Esophagus muscularis mucosa (tissue), 4 donors: ENCODE results near the gene CASQ2. TPM values are rescaled to one million over a fixed set of nuclear protein-coding genes. Genes with fewer than 3 reads are reported as not detected.

ENCODE experiments used
- DNase-seq: peaks from one replicate; pipeline ENCODE4 v3.0.0-alpha.2; 2017; ENCODE audit errors: extremely low spot score
- H3K27ac ChIP-seq, 4 donors: fragments of 200-600 bp; sonication (generic); replicated peaks in 1 of 4; 1 replicate in 3 of 4; 2 replicates in 1 of 4; pipeline ENCODE4 v1.5.1; 2016 to 2019; ENCODE audit warnings: mild to moderate bottlenecking in 1 of 4
- H3K27me3 ChIP-seq, 4 donors: fragments of 200-600 bp; sonication (generic); one replicate each; pipeline versions ENCODE4 v1.5.1 to v1.6.0; 2016 to 2019
- H3K36me3 ChIP-seq, 4 donors: fragments of 200-600 bp; sonication (generic); one replicate each; pipeline ENCODE4 v1.5.1; 2016 to 2019
- H3K4me1 ChIP-seq, 4 donors: fragments of 200-600 bp; sonication (generic); one replicate each; pipeline ENCODE4 v1.5.1; 2016 to 2019
- H3K4me3 ChIP-seq, 4 donors: fragments of 200-600 bp; sonication (generic); 1 replicate in 2 of 4; 2 replicates in 2 of 4; pipeline ENCODE4 v1.5.1; 2016 to 2019; ENCODE audit warnings: mild to moderate bottlenecking in 4 of 4, moderate library complexity in 1 of 4
- H3K9me3 ChIP-seq, 4 donors: fragments of 200-600 bp; sonication (generic); 1 replicate in 3 of 4; 2 replicates in 1 of 4; pipeline ENCODE4 v1.5.1; 2016 to 2019
- CTCF ChIP-seq, 3 experiments: fragments of 200-600 bp in 2 of 3; fragments of 450-650 bp in 1 of 3; sonication (generic) in 2 of 3; IDR thresholded peaks; one replicate each; pipeline ENCODE4 v1.5.1; 2017 to 2019; ENCODE audit warnings: antibody characterized with exemption in 3 of 3, mild to moderate bottlenecking in 2 of 3, moderate library complexity in 1 of 3
- EP300 ChIP-seq: sonication (generic); formaldehyde crosslinking; IDR thresholded peaks from one replicate; pipeline ENCODE4 v1.6.1; 2017; ENCODE audit warnings: antibody characterized with exemption
- POLR2A ChIP-seq: fragments of 450-650 bp; IDR thresholded peaks from one replicate; pipeline ENCODE4 v1.6.1; 2017; ENCODE audit warnings: antibody characterized with exemption, moderate library complexity, mild to moderate bottlenecking, low read depth
- POLR2AphosphoS5 ChIP-seq, 2 donors: sonication (generic); formaldehyde crosslinking; IDR thresholded peaks; one replicate each; pipeline ENCODE4 v1.6.1; 2017; ENCODE audit warnings: antibody characterized with exemption in 2 of 2
- WGBS: methylation state at CpG from one replicate; pipeline ENCODE4 v1.1.5; 2018; 5-methylcytosine and 5-hydroxymethylcytosine counted together
- intact Hi-C: fragments of 100-400 bp; cut with DNase I; formaldehyde crosslinking; loops from one replicate; pipeline ENCODE4 v1.15.1; 2023
- total RNA-seq, 4 donors: library from RNA; depleted of rRNA; stranded (reverse); fragments of >200 nt; gene quantifications; one replicate each; pipeline versions ENCODE4 v1.1.0 to v1.2.1, GENCODE V29; 2016

Gene CASQ2
- total RNA-seq, 4 donors from 2014 or later: 95.6 to 138 (median 108) TPM

- 83% methylated on average over 5 of the region's 5 CpGs for WGBS
- intact Hi-C loops: no loop called here
- no peak for TF ChIP-seq EP300
- TF ChIP-seq CTCF (IDR thresholded peaks at IDR 0.05): no peak
- TF ChIP-seq POLR2A: no peak
- TF ChIP-seq POLR2AphosphoS5 (IDR thresholded peaks at IDR 0.05): no peak
- DNase-seq: no peak
- H3K9me3 ChIP-seq: no peaks in the 10 kb centered on the region
- H3K4me1 ChIP-seq: peaks cover 30 to 37% (median 33%) of the 10 kb centered on the region in 4 donors
- no peak overlapping the region for H3K27ac ChIP-seq
- peaks cover 4 to 43% (median 17%) of the 10 kb centered on the region in 4 donors for H3K36me3 ChIP-seq
- no peaks in the 10 kb centered on the region for H3K27me3 ChIP-seq
- no peak overlapping the region for H3K4me3 ChIP-seq
Observed at GRCh38 chr1:115656461-115657077, 111.9 kb downstream of the CASQ2 start.

- Histone ChIP-seq H3K4me3 (no peak overlapping the region), H3K9me3 (no peaks in the 10 kb centered on the region), H3K4me1 (peaks cover 30 to 37% (median 33%) of the 10 kb centered on the region in 4 donors), H3K27ac (no peak overlapping the region), H3K27me3 (no peaks in the 10 kb centered on the region), H3K36me3 (peaks cover 4 to 40% (median 16%) of the 10 kb centered on the region in 4 donors)
- TF ChIP-seq POLR2AphosphoS5 (IDR thresholded peaks at IDR 0.05) (no peak), POLR2A (no peak), EP300 (no peak), CTCF (IDR thresholded peaks at IDR 0.05) (no peak)
- DNase-seq: no peak
- 76% methylated on average over 4 of the region's 4 CpGs for WGBS
- intact Hi-C loops: no loop called here
Observed at GRCh38 chr1:115655916-115656315, 112.6 kb downstream of the CASQ2 start.

GRCh38 chr1:115655306-115655663 is 113.2 kb downstream of the CASQ2 start:
- Histone ChIP-seq H3K9me3 (no peaks in the 10 kb centered on the region), H3K27ac (peak overlapping the region in 1 of 4 donors; percentile 30), H3K27me3 (no peaks in the 10 kb centered on the region), H3K4me3 (no peak overlapping the region), H3K4me1 (peaks cover 31 to 38% (median 36%) of the 10 kb centered on the region in 4 donors), H3K36me3 (peaks cover 4 to 34% (median 10%) of the 10 kb centered on the region in 4 donors)
- DNase-seq: no peak
- WGBS: 58% methylated on average over 7 of the region's 7 CpGs
- TF ChIP-seq CTCF (IDR thresholded peaks at IDR 0.05) (no peak), POLR2A (no peak), POLR2AphosphoS5 (IDR thresholded peaks at IDR 0.05) (no peak), EP300 (no peak)
- intact Hi-C loops: no loop called here

- intact Hi-C loops: no loop called here
Observed at GRCh38 chr1:115654663-115655305, 113.7 kb downstream of the CASQ2 start.

More at GRCh38 chr1:115654663-115655305, 113.7 kb downstream of the CASQ2 start:
- H3K4me1 ChIP-seq: peaks cover 36 to 43% (median 41%) of the 10 kb centered on the region in 4 donors
- no peaks in the 10 kb centered on the region for H3K9me3 ChIP-seq
- no peak for DNase-seq
- H3K4me3 ChIP-seq: no peak overlapping the region
- TF ChIP-seq EP300: no peak
- TF ChIP-seq POLR2A: no peak
- no peak for TF ChIP-seq CTCF (IDR thresholded peaks at IDR 0.05)
- TF ChIP-seq POLR2AphosphoS5 (IDR thresholded peaks at IDR 0.05): no peak
- H3K36me3 ChIP-seq: peaks cover 0 to 30% (median 7%) of the 10 kb centered on the region in 4 donors
- peak overlapping the region in 1 of 4 donors; percentile 30 for H3K27ac ChIP-seq
- WGBS: 39% methylated on average over 14 of the region's 14 CpGs
- no peaks in the 10 kb centered on the region for H3K27me3 ChIP-seq
